Measurements from ENCODE around the gene CD274. TPM values are rescaled to one million over a fixed set of nuclear protein-coding genes. Genes with fewer than 3 reads are reported as not detected.

The CD274 gene
- total RNA-seq, 1 experiment from 2014 or later: 2.5 TPM

GRCh38 chr9:5502553-5502952, 52.2 kb downstream of the CD274 start:
- Histone ChIP-seq H3K27me3 (ENCODE audit: insufficient read depth, low read length) (no peaks in the 10 kb centered on the region), H3K27ac (ENCODE audit: low read depth, low read length) (no peak overlapping the region), H3K79me2 (ENCODE audit: insufficient read depth, low read length) (no peaks in the 10 kb centered on the region), H3K9ac (ENCODE audit: low read length) (no peak overlapping the region), H4K20me1 (ENCODE audit: insufficient read depth) (no peaks in the 10 kb centered on the region), H3K4me2 (ENCODE audit: low read length) (no peak overlapping the region), H3K9me3 (ENCODE audit: control insufficient read depth in 1 of 2, insufficient read depth in 1 of 2, low read depth in 1 of 2, low read length in 2 of 2) (no peaks in the 10 kb centered on the region), H3K9me2 (ENCODE audit: insufficient read depth) (no peaks in the 10 kb centered on the region), H3K4me3 (replicated peaks in 1 of 2; ENCODE audit: low read depth in 1 of 2, low read length in 2 of 2) (no peak overlapping the region), H2AFZ (ENCODE audit: low read depth, low read length, poor library complexity, severe bottlenecking) (no peak overlapping the region), H3K4me1 (ENCODE audit: control insufficient read depth in 1 of 2, insufficient read depth in 2 of 2, low read length in 2 of 2) (no peaks in the 10 kb centered on the region), H3K36me3 (ENCODE audit: control insufficient read depth in 1 of 2, insufficient read depth in 2 of 2, low read length in 2 of 2) (no peaks in the 10 kb centered on the region)
- ATAC-seq (no peak), DNase-seq (ENCODE audit: low read depth, low spot score) (no peak)
- BruUV-seq (replicated peaks): no TSS peak
- no peak for TF ChIP-seq CBX3 (IDR thresholded peaks at IDR 0.05; ENCODE audit: low read depth)
- TF ChIP-seq ZBTB33 (IDR thresholded peaks at IDR 0.05; ENCODE audit: extremely low read depth, insufficient replicate concordance, low read length): no peak
- TF ChIP-seq EZH2phosphoT487 (IDR thresholded peaks at IDR 0.05; ENCODE audit: borderline replicate concordance): no peak
- TF ChIP-seq POLR2AphosphoS5 (IDR thresholded peaks at IDR 0.05; ENCODE audit: low read depth, low read length): no peak
- no peak for TF ChIP-seq FOSL1 (IDR thresholded peaks at IDR 0.05; ENCODE audit: low read depth)
- TF ChIP-seq ELF1 (IDR thresholded peaks at IDR 0.05; ENCODE audit: borderline replicate concordance, low read depth): no peak
- no peak for TF ChIP-seq CTCF (IDR thresholded peaks at IDR 0.05 in 2 of 3, conservative IDR thresholded peaks at IDR 0.05 in 1 of 3; ENCODE audit: borderline replicate concordance in 1 of 3, insufficient read depth in 1 of 3, low read depth in 2 of 3, low read length in 2 of 3)
- TF ChIP-seq TCF7L2 (IDR thresholded peaks at IDR 0.05; ENCODE audit: borderline replicate concordance, extremely low read depth, insufficient read depth, insufficient read length): no peak
- no peak for TF ChIP-seq EGR1 (IDR thresholded peaks at IDR 0.05; ENCODE audit: low read depth)
- TF ChIP-seq YY1 (IDR thresholded peaks at IDR 0.05; ENCODE audit: extremely low read depth, insufficient replicate concordance, low read depth, low read length): no peak
- intact Hi-C loops (cut with micrococcal nuclease): no loop called here
- RAD21 ChIA-PET (ENCODE audit: low non-redundant PET in 1 of 2, low total read pairs in 2 of 2, uncharacterized antibody in 2 of 2, unreplicated experiment in 2 of 2): no interaction called here
- POLR2A ChIA-PET: no interaction called here
- CTCF ChIA-PET: no interaction called here
